ENCODE data around the gene GALNT10. TPM values are rescaled to one million over a fixed set of nuclear protein-coding genes. Genes with fewer than 3 reads are reported as not detected.

GALNT10 gene
- total and polyA plus RNA-seq, 9 of the 15 experiments (the other 6 are each of a cell fraction or from before 2014, with no cell fraction given), result 4.6 to 37.1 (median 13.3) TPM

- peak overlapping the region; percentile 57; the same call in 2 of the 3 replicates for H3K27ac ChIP-seq (ENCODE audit: extremely low read depth, low read depth, low read length)
- DNase-seq (ENCODE audit: extremely low read depth in 1 of 4, low spot score in 3 of 4) (peak in 2 of 4 experiments; percentile 32 to 50), FAIRE-seq (no peak), ATAC-seq (no peak)
- no TSS peak for BruUV-seq (replicated peaks)
- no peaks in the 10 kb centered on the region for H3K9me1 ChIP-seq (ENCODE audit: control insufficient read depth, insufficient read depth, low read length)
- CTCF ChIA-PET (ENCODE audit: low intra/inter-chr PET ratio), result no interaction called here
- H3K4me3 ChIP-seq, result no peak overlapping the region
- peak overlapping the region; percentile 35 to 67; a peak in 3 of 4 replicates for H3K9ac ChIP-seq (ENCODE audit: insufficient read depth in 1 of 2, low read depth in 2 of 2, low read length in 2 of 2)
- 62% methylated on average over 7 of the region's 7 CpGs for WGBS (ENCODE audit: insufficient coverage, low coverage, missing lambda C conversion rate)
- H2AFZ ChIP-seq (ENCODE audit: low read depth, low read length), result no peak overlapping the region
- POLR2A ChIA-PET, result interaction anchor here (0.6 to 2.2 kb wide), 4 partner anchors 9 to 266 kb away, joined by 3 to 9 read pairs (median 4); partner anchors contain the start of gene GALNT10
- in situ Hi-C loops (cut with MboI), result no loop called here
- H3K27me3 ChIP-seq (ENCODE audit: control insufficient read depth in 2 of 2, insufficient read depth in 2 of 2, low read length in 2 of 2), result no peaks in the 10 kb centered on the region
- no peaks in the 10 kb centered on the region for H4K20me1 ChIP-seq (replicated peaks; ENCODE audit: control insufficient read depth, insufficient read depth, low read length)
- H3K4me2 ChIP-seq (ENCODE audit: insufficient read depth, low read length), result peak overlapping the region; percentile 21
- intact Hi-C loops (cut with micrococcal nuclease), result loop anchor here (5.0 kb wide), 1 partner anchor 248 kb away; the partner anchor contains the start of gene SAP30L
- H3K36me3 ChIP-seq (ENCODE audit: control insufficient read depth, insufficient read depth, low read length), result peaks cover 22% of the 10 kb centered on the region
- H3K4me1 ChIP-seq (replicated peaks in 1 of 2; ENCODE audit: control insufficient read depth in 2 of 2, insufficient read depth in 2 of 2, low read length in 2 of 2), result peaks cover 44 to 87% of the 10 kb centered on the region in 2 experiments
- H3K9me3 ChIP-seq (replicated peaks; ENCODE audit: control insufficient read depth, insufficient read depth, low read depth, low read length), result no peaks in the 10 kb centered on the region
- H3K79me2 ChIP-seq (ENCODE audit: control insufficient read depth, insufficient read depth, low read length), result peaks cover 70% of the 10 kb centered on the region
- no peak for TF ChIP-seq ZNF561 (CRISPR knock-in tag; conservative IDR thresholded peaks at IDR 0.05)
- peak; percentile 27 for TF ChIP-seq ZFP36 (IDR thresholded peaks at IDR 0.05; ENCODE audit: low read depth, low read length, partially characterized antibody)
- TF ChIP-seq MAFK (IDR thresholded peaks at IDR 0.05; ENCODE audit: low read length), result 0 out of 2 replicates have a peak, but pooled peaks have one; percentile 25
- no peak for TF ChIP-seq ZBTB26 (CRISPR knock-in tag; IDR thresholded peaks at IDR 0.05)
- TF ChIP-seq ZNF12 (CRISPR knock-in tag; IDR thresholded peaks at IDR 0.05), result no peak
- no peak for TF ChIP-seq SMAD4 (CRISPR knock-in tag; conservative IDR thresholded peaks at IDR 0.05)
- TF ChIP-seq ZNF316 (IDR thresholded peaks at IDR 0.05), result peak; percentile 92
- TF ChIP-seq NFIC (IDR thresholded peaks at IDR 0.05), result peak; percentile 67
- peak; percentile 86 for TF ChIP-seq C11orf30 (IDR thresholded peaks at IDR 0.05; ENCODE audit: low read depth)
- TF ChIP-seq ZNF592 (IDR thresholded peaks at IDR 0.05), result peak; percentile 49; the same call in 1 of the 2 replicates
- TF ChIP-seq NFE2 (IDR thresholded peaks at IDR 0.05; ENCODE audit: low read depth), result peak; percentile 74
- TF ChIP-seq MAFF (IDR thresholded peaks at IDR 0.05; ENCODE audit: low read length), result peak; percentile 32; the same call in 1 of the 2 replicates
- TF ChIP-seq RFX1 (IDR thresholded peaks at IDR 0.05), result peak; percentile 40; the same call in 1 of the 2 replicates
- TF ChIP-seq PHF21A (IDR thresholded peaks at IDR 0.05; ENCODE audit: borderline replicate concordance, low read depth), result no peak
- TF ChIP-seq MAFG (tag; conservative IDR thresholded peaks at IDR 0.05), result peak; percentile 79
- TF ChIP-seq ESRRA (IDR thresholded peaks at IDR 0.05; ENCODE audit: borderline replicate concordance, low read depth), result no peak
- TF ChIP-seq SMC3 (conservative IDR thresholded peaks at IDR 0.05; ENCODE audit: insufficient read depth, low read depth, low read length), result no peak
- TF ChIP-seq PHF20 (IDR thresholded peaks at IDR 0.05; ENCODE audit: partially characterized antibody), result no peak
These were observed 9.2 kb downstream of the GALNT10 start for GRCh38 chr5:154199671-154200220.

Measured in K562 (cell line).